NCI-H1092 (cell line): Measurements from ENCODE around the gene TSPYL4.
"Not testable (repeated sequence)": the region's sequence is repeated elsewhere in the genome, so short reads cannot be mapped to it uniquely, and the experiment has no call there.

ENCODE experiments used
- DNase-seq: peaks from one replicate; lab custom pipeline; 2025; lab: John Stamatoyannopoulos, UW

Gene TSPYL4

GRCh38 chr6:116253505-116254296 is at the start of gene TSPYL4:
TSS of gene TSPYL4 (minus strand) at chr6:116254075. CDS start at chr6:116254008, 67 bp downstream.
- peak; percentile 93 for DNase-seq

GRCh38 chr6:116301104-116301503 is 47.2 kb upstream of the TSPYL4 start:
- DNase-seq, result no peak

- DNase-seq, result no peak
Measured at GRCh38 chr6:116300566-116300965, 46.7 kb upstream of the TSPYL4 start.

GRCh38 chr6:116298973-116299372 is 45.1 kb upstream of the TSPYL4 start:
- DNase-seq, result no peak

GRCh38 chr6:116298273-116298672 is 44.4 kb upstream of the TSPYL4 start:
- no peak for DNase-seq

GRCh38 chr6:116292553-116292952 is 38.7 kb upstream of the TSPYL4 start:
- DNase-seq, result no peak

GRCh38 chr6:116291701-116292396 is 38.0 kb upstream of the TSPYL4 start:
- no peak for DNase-seq

GRCh38 chr6:116290799-116291198 is 36.9 kb upstream of the TSPYL4 start:
- no peak for DNase-seq

GRCh38 chr6:116289876-116290275 is 36.0 kb upstream of the TSPYL4 start:
- DNase-seq, result no peak

GRCh38 chr6:116287689-116288282 is 33.9 kb upstream of the TSPYL4 start:
- no peak for DNase-seq

GRCh38 chr6:116286773-116287358 is 33.0 kb upstream of the TSPYL4 start:
- no peak for DNase-seq

- not testable (repeated sequence) for DNase-seq
Measured at GRCh38 chr6:116284984-116285383, 31.1 kb upstream of the TSPYL4 start.

GRCh38 chr6:116283191-116283590 is 29.3 kb upstream of the TSPYL4 start:
- DNase-seq, result no peak

- no peak for DNase-seq
Measured at GRCh38 chr6:116282698-116283097, 28.8 kb upstream of the TSPYL4 start.

- DNase-seq, result no peak
Measured at GRCh38 chr6:116280933-116281316, 27.1 kb upstream of the TSPYL4 start.

GRCh38 chr6:116280161-116280932 is 26.5 kb upstream of the TSPYL4 start:
- DNase-seq, result no peak

- peak; percentile 93 for DNase-seq
Measured at GRCh38 chr6:116279232-116280160, 25.6 kb upstream of the TSPYL4 start, which contains the start of gene TSPYL1. TSS of gene TSPYL1 (minus strand) at chr6:116279930. CDS start at chr6:116279830, 100 bp downstream.

- DNase-seq, result no peak
Measured at GRCh38 chr6:116278854-116279231, 25.0 kb upstream of the TSPYL4 start.

- DNase-seq, result no peak
Measured at GRCh38 chr6:116278481-116278829, 24.6 kb upstream of the TSPYL4 start.

- DNase-seq, result no peak
Measured at GRCh38 chr6:116277124-116277523, 23.2 kb upstream of the TSPYL4 start.
